HG02938 (cell line): ENCODE data around the gene MT1X.
A peak's percentile ranks its signal among the peaks of the same experiment; 100 is the strongest.
"Not testable (repeated sequence)": the region's sequence is repeated elsewhere in the genome, so short reads cannot be mapped to it uniquely, and the experiment has no call there.

Experiments used
- ATAC-seq: cut with Tn5 transposase; IDR thresholded peaks from one replicate; pipeline ENCODE4 v1.9.1; 2021; ENCODE audit warnings: mild to moderate bottlenecking, moderate library complexity; ENCODE audit not compliant: unreplicated experiment

MT1X gene

GRCh38 chr16:56708525-56709442 is 26.5 kb downstream of the MT1X start:
- no peak for ATAC-seq

- no peak for ATAC-seq
These were observed 27.3 kb downstream of the MT1X start for GRCh38 chr16:56709443-56710040.

- ATAC-seq, result no peak
These were observed 28.0 kb downstream of the MT1X start for GRCh38 chr16:56710181-56710737.

GRCh38 chr16:56711862-56712261 is 29.6 kb downstream of the MT1X start:
- no peak for ATAC-seq

- no peak for ATAC-seq
These were observed 31.5 kb downstream of the MT1X start for GRCh38 chr16:56713794-56714193.

- no peak for ATAC-seq
These were observed 32.9 kb downstream of the MT1X start for GRCh38 chr16:56715126-56715525.

- ATAC-seq, result no peak
These were observed 34.5 kb downstream of the MT1X start for GRCh38 chr16:56716761-56717160.

GRCh38 chr16:56717532-56717931 is 35.3 kb downstream of the MT1X start:
- not testable (repeated sequence) for ATAC-seq

GRCh38 chr16:56722200-56722842 is 40.1 kb downstream of the MT1X start:
- no peak for ATAC-seq

- no peak for ATAC-seq
These were observed 41.9 kb downstream of the MT1X start for GRCh38 chr16:56724191-56724590.

- no peak for ATAC-seq
These were observed 44.0 kb downstream of the MT1X start for GRCh38 chr16:56726283-56726682.

- ATAC-seq, result no peak
These were observed 44.7 kb downstream of the MT1X start for GRCh38 chr16:56726926-56727325.

- no peak for ATAC-seq
These were observed 45.8 kb downstream of the MT1X start for GRCh38 chr16:56728027-56728426.

- no peak for ATAC-seq
These were observed 46.9 kb downstream of the MT1X start for GRCh38 chr16:56728980-56729734.

- peak; percentile 79 for ATAC-seq
These were observed 47.7 kb downstream of the MT1X start, which contains the start of gene NUP93 for GRCh38 chr16:56729735-56730662. Gene NUP93, plus strand, starts transcription at chr16:56730129. Its CDS starts 18,119 bp downstream, at chr16:56748248.

- peak; percentile 45 for ATAC-seq
These were observed 50.1 kb downstream of the MT1X start for GRCh38 chr16:56732366-56732765.

GRCh38 chr16:56732832-56733231 is 50.6 kb downstream of the MT1X start:
- ATAC-seq, result no peak
